Stimulated activated CD8-positive, alpha-beta memory T cell treated with anti-CD3 and anti-CD28 coated beads, Interleukin-12 subunit alpha, Interleukin-12 subunit beta, amount 100 ng/mL, for 4 hours (primary cell): ENCODE measurements around the gene GMEB2.
"Not testable (repeated sequence)": the region's sequence is repeated elsewhere in the genome, so short reads cannot be mapped to it uniquely, and the experiment has no call there.

Source experiments
- DNase-seq: peaks from one replicate; pipeline ENCODE4 v3.0.0-alpha.2; 2020; ENCODE audit warnings: low read depth

The GMEB2 gene

GRCh38 chr20:63639093-63639975, 12.4 kb upstream of the GMEB2 start:
- DNase-seq, result peak; percentile 48

GRCh38 chr20:63636752-63637628, 10.1 kb upstream of the GMEB2 start:
- no peak for DNase-seq

- DNase-seq, result peak; percentile 52
Measured at GRCh38 chr20:63635431-63636141, 8.7 kb upstream of the GMEB2 start.

- no peak for DNase-seq
Measured at GRCh38 chr20:63633732-63634131, 6.8 kb upstream of the GMEB2 start.

GRCh38 chr20:63631426-63631825, 4.5 kb upstream of the GMEB2 start:
- DNase-seq, result not testable (repeated sequence)

GRCh38 chr20:63630956-63631355, 4.1 kb upstream of the GMEB2 start:
- not testable (repeated sequence) for DNase-seq

GRCh38 chr20:63628246-63628975, 1.5 kb upstream of the GMEB2 start:
- DNase-seq, result peak; percentile 46

- DNase-seq, result no peak
Measured at GRCh38 chr20:63627751-63628245, 897 bp upstream of the GMEB2 start.

GRCh38 chr20:63627129-63627750, 339 bp upstream of the GMEB2 start:
- DNase-seq, result peak; percentile 89

- DNase-seq, result no peak
Measured at GRCh38 chr20:63625771-63626423, 1.0 kb downstream of the GMEB2 start.

GRCh38 chr20:63624486-63624885, 2.4 kb downstream of the GMEB2 start:
- DNase-seq, result no peak

GRCh38 chr20:63622732-63623131, 4.2 kb downstream of the GMEB2 start:
- no peak for DNase-seq

GRCh38 chr20:63622096-63622495, 4.8 kb downstream of the GMEB2 start:
- DNase-seq, result no peak

GRCh38 chr20:63620991-63621390, 5.9 kb downstream of the GMEB2 start:
- DNase-seq, result no peak

GRCh38 chr20:63619505-63619904, 7.4 kb downstream of the GMEB2 start:
- no peak for DNase-seq

GRCh38 chr20:63619086-63619485, 7.8 kb downstream of the GMEB2 start:
- DNase-seq, result no peak

GRCh38 chr20:63618291-63618980, 8.5 kb downstream of the GMEB2 start:
- DNase-seq, result no peak

- no peak for DNase-seq
Measured at GRCh38 chr20:63617876-63618265, 9.0 kb downstream of the GMEB2 start.

GRCh38 chr20:63617092-63617875, 9.6 kb downstream of the GMEB2 start:
- DNase-seq, result no peak
